ENCODE results near the gene RPS27.
A peak's percentile ranks its signal among the peaks of the same experiment; 100 is the strongest.

Gene RPS27

DNA sequence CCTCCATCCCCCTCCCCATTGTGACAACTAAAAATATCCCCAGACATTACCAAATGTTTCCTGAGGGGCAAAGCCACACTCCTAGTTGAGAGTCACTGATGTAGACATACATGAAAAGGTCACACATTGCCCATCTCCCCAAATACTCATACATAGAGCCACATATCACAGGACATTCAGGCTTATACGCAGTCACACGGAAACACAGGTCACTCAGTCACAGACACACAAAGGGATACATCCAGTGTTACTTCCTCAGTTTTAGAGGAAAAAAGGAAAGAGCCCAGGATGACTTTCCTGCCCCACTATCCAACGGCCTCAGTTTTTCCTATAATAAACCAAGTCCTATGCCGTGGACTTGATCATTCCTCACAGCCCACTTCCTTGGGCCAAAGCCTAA is 29.1 kb upstream of the RPS27 start:
- Histone ChIP-seq H3K27me3 (ENCODE audit: control insufficient read depth in 2 of 2, insufficient read depth in 2 of 2, low read length in 2 of 2) (no peaks in the 10 kb centered on the region), H3K9ac (ENCODE audit: low read depth in 1 of 2, low read length in 2 of 2) (no peak overlapping the region), H3K27ac (ENCODE audit: low read depth in 2 of 2, low read length in 2 of 2) (no peak overlapping the region), H3K4me1 (ENCODE audit: control insufficient read depth in 2 of 2, insufficient read depth in 2 of 2, low read length in 2 of 2) (peaks cover 40 to 46% of the 10 kb centered on the region in 2 donors), H3K9me3 (ENCODE audit: control insufficient read depth in 2 of 2, low read length in 2 of 2) (no peaks in the 10 kb centered on the region), H3K4me3 (ENCODE audit: low read length in 2 of 2) (no peak overlapping the region), H3K36me3 (ENCODE audit: control insufficient read depth in 2 of 2, insufficient read depth in 2 of 2, low read length in 2 of 2) (peaks cover 6 to 10% of the 10 kb centered on the region in 2 donors)

DNA sequence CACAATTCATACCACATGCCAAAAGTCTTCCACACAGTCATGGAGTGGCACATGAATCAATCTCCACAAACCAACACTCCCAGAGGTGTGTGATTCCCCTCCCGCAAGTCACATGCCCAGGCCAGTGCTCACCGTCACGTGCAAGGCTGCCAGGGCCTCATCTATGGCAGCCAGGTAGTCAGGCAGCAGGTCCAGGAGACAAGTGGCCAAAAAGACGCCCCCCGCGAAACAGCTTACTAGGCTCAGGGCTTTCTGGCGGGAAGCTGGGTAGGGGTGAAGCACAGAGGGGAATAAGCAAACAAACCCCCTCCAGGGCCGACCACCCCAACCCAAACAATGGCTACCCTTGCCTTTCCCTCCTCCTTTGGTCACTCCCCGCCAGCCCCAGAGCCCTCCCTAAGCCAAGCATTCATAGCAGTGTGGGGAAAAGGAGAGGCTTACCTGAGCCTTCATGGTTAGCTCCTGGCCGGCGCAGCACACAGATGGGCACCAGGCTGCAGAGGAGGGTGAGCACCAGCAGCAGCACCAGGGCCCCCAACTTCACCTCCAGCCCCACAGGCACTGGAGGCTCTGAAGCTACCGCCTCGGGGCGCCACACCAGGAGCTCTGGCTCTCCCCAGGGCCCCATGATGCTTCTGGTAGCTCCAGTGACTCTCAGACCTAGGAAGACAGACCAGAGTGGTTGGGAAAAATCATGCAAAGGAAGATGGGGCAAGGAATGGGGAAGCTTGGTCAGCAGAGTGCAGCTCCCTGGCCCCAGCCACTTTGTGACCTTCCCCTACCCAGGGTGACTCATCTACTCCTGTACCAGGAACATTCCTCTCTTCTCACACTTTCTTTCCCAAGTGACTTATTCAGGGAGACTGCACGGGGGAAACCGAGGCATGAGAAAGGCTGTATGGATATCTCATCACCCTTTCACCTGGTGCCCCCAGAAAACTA is 28.2 kb upstream of the RPS27 start:
- Histone ChIP-seq H3K4me1 (ENCODE audit: control insufficient read depth in 2 of 2, insufficient read depth in 2 of 2, low read length in 2 of 2) (peaks cover 37 to 40% of the 10 kb centered on the region in 2 donors), H3K9ac (ENCODE audit: low read depth in 1 of 2, low read length in 2 of 2) (peak overlapping the region; percentile 93 to 98), H3K4me3 (ENCODE audit: low read length in 2 of 2) (peak overlapping the region; percentile 81 to 96)

DNA sequence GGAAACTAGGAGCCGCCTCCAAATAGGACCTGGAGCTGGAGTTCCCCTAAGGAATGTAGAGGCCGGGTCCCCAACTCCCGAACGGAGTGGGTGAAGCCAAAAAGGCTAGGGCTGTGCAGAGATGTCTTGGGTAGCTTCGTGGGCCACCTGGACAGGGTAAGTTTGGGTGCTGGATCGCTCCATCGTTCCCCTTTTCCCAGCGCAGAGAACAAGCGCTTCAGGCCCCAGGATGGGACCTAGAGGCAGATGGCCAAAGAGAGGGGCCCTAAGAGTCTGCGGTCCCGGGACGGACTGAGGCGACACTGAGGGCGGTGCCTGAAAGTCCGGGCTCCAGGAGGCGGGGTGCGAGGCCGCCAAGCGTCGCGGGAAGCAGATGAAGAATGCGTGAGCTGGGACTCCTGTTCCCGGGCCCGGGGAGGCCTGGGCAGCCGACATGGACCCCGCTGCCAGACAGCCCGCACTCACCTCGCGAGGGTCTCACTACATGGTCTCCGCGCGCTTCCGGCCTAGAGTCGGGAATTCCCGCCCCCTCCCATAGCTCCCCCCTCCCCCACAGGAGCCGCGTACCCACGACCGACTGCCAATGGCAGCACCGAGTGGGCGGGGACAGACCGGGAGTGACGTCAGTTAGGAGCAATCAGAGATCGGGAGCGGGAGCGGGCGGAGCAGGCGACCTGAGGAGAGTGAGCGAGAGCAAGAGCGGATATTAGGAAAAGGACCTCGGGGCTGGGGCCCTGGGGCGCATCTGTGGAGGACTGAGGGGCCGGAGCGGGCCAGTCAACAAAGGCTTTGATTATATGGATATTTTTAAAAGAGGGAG is 27.3 kb upstream of the RPS27 start, which contains the start of gene SLC39A1:
SLC39A1 (minus strand) TSS at position 508 of the 820 bp plus-strand sequence. CDS start 822 bp downstream, outside the sequence.
- Histone ChIP-seq H3K4me1 (ENCODE audit: control insufficient read depth in 2 of 2, insufficient read depth in 2 of 2, low read length in 2 of 2) (peaks cover 34 to 42% of the 10 kb centered on the region in 2 donors), H3K9me3 (ENCODE audit: control insufficient read depth in 2 of 2, low read length in 2 of 2) (no peaks in the 10 kb centered on the region), H3K9ac (ENCODE audit: low read depth in 1 of 2, low read length in 2 of 2) (peak within 1 kb of the TSS; percentile 93 to 98), H3K27ac (ENCODE audit: low read depth in 2 of 2, low read length in 2 of 2) (peak within 1 kb of the TSS; percentile 89 to 95), H3K36me3 (ENCODE audit: control insufficient read depth in 2 of 2, insufficient read depth in 2 of 2, low read length in 2 of 2) (peaks cover 6 to 10% of the 10 kb centered on the region in 2 donors), H3K4me3 (ENCODE audit: low read length in 2 of 2) (peak within 1 kb of the TSS; percentile 81 to 96), H3K27me3 (ENCODE audit: control insufficient read depth in 2 of 2, insufficient read depth in 2 of 2, low read length in 2 of 2) (no peaks in the 10 kb centered on the region)

More for the DNA sequence above, 28.2 kb upstream of the RPS27 start:
- Histone ChIP-seq H3K36me3 (ENCODE audit: control insufficient read depth in 2 of 2, insufficient read depth in 2 of 2, low read length in 2 of 2) (peaks cover 6 to 10% of the 10 kb centered on the region in 2 donors), H3K27me3 (ENCODE audit: control insufficient read depth in 2 of 2, insufficient read depth in 2 of 2, low read length in 2 of 2) (no peaks in the 10 kb centered on the region), H3K9me3 (ENCODE audit: control insufficient read depth in 2 of 2, low read length in 2 of 2) (no peaks in the 10 kb centered on the region), H3K27ac (ENCODE audit: low read depth in 2 of 2, low read length in 2 of 2) (peak overlapping the region; percentile 89 to 95)

DNA sequence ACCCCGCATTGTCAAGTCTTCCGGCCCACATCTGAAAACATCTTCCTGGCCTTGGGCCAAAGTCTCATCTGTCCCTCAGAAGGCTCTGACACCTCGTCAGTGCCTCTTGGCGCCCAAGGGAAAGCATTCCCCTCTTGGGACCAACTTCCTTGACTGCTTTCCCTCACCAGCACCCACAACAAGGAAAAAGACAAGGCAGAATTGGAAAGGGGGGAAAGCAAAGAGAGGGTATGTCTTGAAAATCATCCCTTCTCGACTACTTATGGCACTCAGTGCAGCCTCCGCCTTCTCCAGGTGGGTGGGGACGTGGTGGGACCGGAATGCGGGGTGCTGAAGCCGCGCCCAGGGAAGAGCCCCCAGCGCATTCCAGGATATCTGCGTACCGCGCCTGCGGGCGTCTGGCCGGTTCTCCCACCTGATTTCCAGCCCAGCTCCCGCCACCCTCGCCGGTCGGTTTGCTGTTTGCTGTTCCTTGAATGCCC is 26.7 kb upstream of the RPS27 start:
- peak overlapping the region; percentile 93 to 97 for H3K9ac ChIP-seq (ENCODE audit: low read depth in 1 of 2, low read length in 2 of 2)
- H3K27me3 ChIP-seq (ENCODE audit: control insufficient read depth in 2 of 2, insufficient read depth in 2 of 2, low read length in 2 of 2), result no peaks in the 10 kb centered on the region
- no peaks in the 10 kb centered on the region for H3K9me3 ChIP-seq (ENCODE audit: control insufficient read depth in 2 of 2, low read length in 2 of 2)
- peaks cover 31 to 45% of the 10 kb centered on the region in 2 donors for H3K4me1 ChIP-seq (ENCODE audit: control insufficient read depth in 2 of 2, insufficient read depth in 2 of 2, low read length in 2 of 2)
- peak overlapping the region; percentile 81 to 96 for H3K4me3 ChIP-seq (ENCODE audit: low read length in 2 of 2)
- peak overlapping the region; percentile 89 to 95 for H3K27ac ChIP-seq (ENCODE audit: low read depth in 2 of 2, low read length in 2 of 2)
- H3K36me3 ChIP-seq (ENCODE audit: control insufficient read depth in 2 of 2, insufficient read depth in 2 of 2, low read length in 2 of 2), result peaks cover 6 to 10% of the 10 kb centered on the region in 2 donors

- Histone ChIP-seq H3K9ac (ENCODE audit: low read depth in 1 of 2, low read length in 2 of 2) (peak within 1 kb of the TSS; percentile 87 to 91), H3K4me3 (ENCODE audit: low read length in 2 of 2) (peak within 1 kb of the TSS; percentile 81 to 94), H3K9me3 (ENCODE audit: control insufficient read depth in 2 of 2, low read length in 2 of 2) (no peaks in the 10 kb centered on the region), H3K4me1 (ENCODE audit: control insufficient read depth in 2 of 2, insufficient read depth in 2 of 2, low read length in 2 of 2) (peaks cover 17 to 39% of the 10 kb centered on the region in 2 donors), H3K36me3 (ENCODE audit: control insufficient read depth in 2 of 2, insufficient read depth in 2 of 2, low read length in 2 of 2) (no peaks in the 10 kb centered on the region), H3K27me3 (ENCODE audit: control insufficient read depth in 2 of 2, insufficient read depth in 2 of 2, low read length in 2 of 2) (no peaks in the 10 kb centered on the region), H3K27ac (ENCODE audit: low read depth in 2 of 2, low read length in 2 of 2) (peak within 1 kb of the TSS; percentile 92 to 94)
These were observed 23.2 kb upstream of the RPS27 start, which contains the start of gene CREB3L4 for GRCh38 chr1:153967107-153967999. TSS of gene CREB3L4 (plus strand) at chr1:153967902. CDS start at chr1:153968526, 624 bp downstream.

- Histone ChIP-seq H3K4me1 (ENCODE audit: control insufficient read depth in 2 of 2, insufficient read depth in 2 of 2, low read length in 2 of 2) (peaks cover 10 to 33% of the 10 kb centered on the region in 2 donors), H3K27me3 (ENCODE audit: control insufficient read depth in 2 of 2, insufficient read depth in 2 of 2, low read length in 2 of 2) (no peaks in the 10 kb centered on the region), H3K9me3 (ENCODE audit: control insufficient read depth in 2 of 2, low read length in 2 of 2) (no peaks in the 10 kb centered on the region), H3K36me3 (ENCODE audit: control insufficient read depth in 2 of 2, insufficient read depth in 2 of 2, low read length in 2 of 2) (peaks cover 2 to 5% of the 10 kb centered on the region in 2 donors), H3K4me3 (ENCODE audit: low read length in 2 of 2) (peak overlapping the region; percentile 81 to 94), H3K27ac (ENCODE audit: low read depth in 2 of 2, low read length in 2 of 2) (peak overlapping the region; percentile 92 to 94), H3K9ac (ENCODE audit: low read depth in 1 of 2, low read length in 2 of 2) (peak overlapping the region; percentile 87 to 91)
These were observed 22.6 kb upstream of the RPS27 start for GRCh38 chr1:153968000-153968363.

GRCh38 chr1:153968408-153968807 is 22.2 kb upstream of the RPS27 start:
- Histone ChIP-seq H3K36me3 (ENCODE audit: control insufficient read depth in 2 of 2, insufficient read depth in 2 of 2, low read length in 2 of 2) (peaks cover 7 to 8% of the 10 kb centered on the region in 2 donors), H3K27ac (ENCODE audit: low read depth in 2 of 2, low read length in 2 of 2) (peak overlapping the region; percentile 92 to 94), H3K27me3 (ENCODE audit: control insufficient read depth in 2 of 2, insufficient read depth in 2 of 2, low read length in 2 of 2) (no peaks in the 10 kb centered on the region), H3K4me3 (ENCODE audit: low read length in 2 of 2) (peak overlapping the region; percentile 81 to 94), H3K9ac (ENCODE audit: low read depth in 1 of 2, low read length in 2 of 2) (peak overlapping the region; percentile 87 to 91), H3K9me3 (ENCODE audit: control insufficient read depth in 2 of 2, low read length in 2 of 2) (no peaks in the 10 kb centered on the region), H3K4me1 (ENCODE audit: control insufficient read depth in 2 of 2, insufficient read depth in 2 of 2, low read length in 2 of 2) (peaks cover 9 to 30% of the 10 kb centered on the region in 2 donors)

DNA sequence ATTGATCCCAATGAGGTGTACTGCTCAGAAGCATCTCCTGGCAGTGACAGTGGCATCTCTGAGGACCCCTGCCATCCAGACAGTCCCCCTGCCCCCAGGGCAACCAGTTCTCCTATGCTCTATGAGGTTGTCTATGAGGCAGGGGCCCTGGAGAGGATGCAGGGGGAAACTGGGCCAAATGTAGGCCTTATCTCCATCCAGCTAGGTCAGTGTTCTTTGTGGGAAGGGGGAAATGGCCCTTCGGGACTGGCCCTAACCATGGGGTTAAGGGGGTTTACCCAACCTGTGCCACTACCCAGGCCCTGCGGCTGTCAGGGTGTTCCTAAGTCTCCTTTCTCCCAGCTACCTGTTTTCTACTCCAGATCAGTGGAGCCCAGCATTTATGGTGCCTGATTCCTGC is 21.6 kb upstream of the RPS27 start:
- H3K9me3 ChIP-seq (ENCODE audit: control insufficient read depth in 2 of 2, low read length in 2 of 2), result no peaks in the 10 kb centered on the region
- H3K27ac ChIP-seq (ENCODE audit: low read depth in 2 of 2, low read length in 2 of 2), result no peak overlapping the region
- peaks cover 12 to 13% of the 10 kb centered on the region in 2 donors for H3K36me3 ChIP-seq (ENCODE audit: control insufficient read depth in 2 of 2, insufficient read depth in 2 of 2, low read length in 2 of 2)
- peak overlapping the region in 1 of 2 donors; percentile 87 for H3K9ac ChIP-seq (ENCODE audit: low read depth in 1 of 2, low read length in 2 of 2)
- peak overlapping the region in 1 of 2 donors; percentile 94 for H3K4me3 ChIP-seq (ENCODE audit: low read length in 2 of 2)
- H3K4me1 ChIP-seq (ENCODE audit: control insufficient read depth in 2 of 2, insufficient read depth in 2 of 2, low read length in 2 of 2), result peaks cover 8 to 28% of the 10 kb centered on the region in 2 donors
- no peaks in the 10 kb centered on the region for H3K27me3 ChIP-seq (ENCODE audit: control insufficient read depth in 2 of 2, insufficient read depth in 2 of 2, low read length in 2 of 2)

- no peak overlapping the region for H3K4me3 ChIP-seq (ENCODE audit: low read length in 2 of 2)
- H3K27me3 ChIP-seq (ENCODE audit: control insufficient read depth in 2 of 2, insufficient read depth in 2 of 2, low read length in 2 of 2), result no peaks in the 10 kb centered on the region
- no peaks in the 10 kb centered on the region for H3K9me3 ChIP-seq (ENCODE audit: control insufficient read depth in 2 of 2, low read length in 2 of 2)
- H3K4me1 ChIP-seq (ENCODE audit: control insufficient read depth in 2 of 2, insufficient read depth in 2 of 2, low read length in 2 of 2), result peaks cover 4 to 23% of the 10 kb centered on the region in 2 donors
- H3K9ac ChIP-seq (ENCODE audit: low read depth in 1 of 2, low read length in 2 of 2), result no peak overlapping the region
- H3K27ac ChIP-seq (ENCODE audit: low read depth in 2 of 2, low read length in 2 of 2), result no peak overlapping the region
- H3K36me3 ChIP-seq (ENCODE audit: control insufficient read depth in 2 of 2, insufficient read depth in 2 of 2, low read length in 2 of 2), result peaks cover 22 to 23% of the 10 kb centered on the region in 2 donors
These were observed 20.2 kb upstream of the RPS27 start for GRCh38 chr1:153970346-153970745.

All from mucosa of rectum (tissue), 2 donors.